CD14-positive monocyte (primary cell): Measurements from ENCODE around the gene DDX31. TPM values are rescaled to one million over a fixed set of nuclear protein-coding genes. Genes with fewer than 3 reads are reported as not detected.

Source experiments
- DNase-seq, 3 donors: peaks; one replicate each; pipeline ENCODE4 v3.0.0-alpha.2; 2011 to 2022
- H2AFZ ChIP-seq: 2 replicates; pipeline ENCODE4 v1.6.0; 2012; ENCODE audit warnings: mild to moderate bottlenecking, low read depth, low read length, inconsistent platforms; ENCODE audit not compliant: insufficient read depth, poor library complexity, severe bottlenecking
- H3K27ac ChIP-seq, 2 donors: 1 replicate in 1 of 2; 2 replicates in 1 of 2; pipeline ENCODE4 v1.5.1; 2012 to 2013; ENCODE audit warnings: low read length in 2 of 2, control low read depth in 1 of 2, inconsistent platforms in 1 of 2, low read depth in 1 of 2, mild to moderate bottlenecking in 1 of 2
- H3K27me3 ChIP-seq, 2 donors: one replicate each; pipeline versions ENCODE4 v1.6.0 to v1.6.1; 2011 to 2013; ENCODE audit warnings: low read length in 2 of 2; ENCODE audit not compliant: control insufficient read depth in 2 of 2, insufficient read depth in 2 of 2
- H3K36me3 ChIP-seq, 2 donors: replicated peaks in 1 of 2; 1 replicate in 1 of 2; 2 replicates in 1 of 2; pipeline versions ENCODE4 v1.5.1 to v1.6.1; 2012 to 2013; ENCODE audit warnings: low read length in 2 of 2, control low read depth in 1 of 2, inconsistent platforms in 1 of 2, mild to moderate bottlenecking in 1 of 2; ENCODE audit not compliant: insufficient read depth in 2 of 2, control insufficient read depth in 1 of 2
- H3K4me1 ChIP-seq, 2 donors: 1 replicate in 1 of 2; 2 replicates in 1 of 2; pipeline versions ENCODE4 v1.5.1 to v1.6.1; 2012 to 2013; ENCODE audit warnings: low read length in 2 of 2, control low read depth in 1 of 2, inconsistent platforms in 1 of 2, mild to moderate bottlenecking in 1 of 2, moderate library complexity in 1 of 2; ENCODE audit not compliant: insufficient read depth in 2 of 2, control insufficient read depth in 1 of 2
- H3K4me2 ChIP-seq: replicated peaks from 2 replicates; pipeline ENCODE3; 2012; ENCODE audit warnings: low read length, moderate library complexity, mild to moderate bottlenecking; ENCODE audit not compliant: poor library complexity, severe bottlenecking; ENCODE audit errors: extremely low read depth
- H3K4me3 ChIP-seq, 3 experiments: fragments of 200-600 bp in 1 of 3; sonication (generic) in 1 of 3; replicated peaks in 1 of 3; 1 replicate in 2 of 3; 2 replicates in 1 of 3; pipeline ENCODE4 v1.5.1; 2011 to 2013; ENCODE audit warnings: low read length in 3 of 3, mild to moderate bottlenecking in 3 of 3, control low read depth in 2 of 3, low read depth in 2 of 3, inconsistent platforms in 1 of 3, moderate library complexity in 1 of 3
- H3K79me2 ChIP-seq: 2 replicates; pipeline ENCODE4 v1.6.0; 2012; ENCODE audit warnings: mild to moderate bottlenecking, control low read depth, inconsistent platforms, low read length, moderate library complexity; ENCODE audit not compliant: insufficient read depth
- H3K9ac ChIP-seq: 2 replicates; pipeline ENCODE4 v1.6.0; 2017; ENCODE audit warnings: low read length, mild to moderate bottlenecking; ENCODE audit not compliant: insufficient read depth, poor library complexity, severe bottlenecking
- H3K9me3 ChIP-seq, 2 donors: replicated peaks in 1 of 2; 1 replicate in 1 of 2; 2 replicates in 1 of 2; pipeline versions ENCODE4 v1.5.1 to v1.6.1; 2012 to 2013; ENCODE audit warnings: low read length in 2 of 2, control low read depth in 1 of 2; ENCODE audit not compliant: control insufficient read depth in 1 of 2, insufficient read depth in 1 of 2
- H4K20me1 ChIP-seq: 2 replicates; pipeline ENCODE4 v1.6.0; 2012; ENCODE audit warnings: mild to moderate bottlenecking, low read length, control low read depth, moderate library complexity; ENCODE audit not compliant: insufficient read depth
- H3K27ac Mint-ChIP-seq, 7 donors: one replicate each; pipeline ENCODE4 v1.8.0; 2020; ENCODE audit warnings: mild to moderate bottlenecking in 7 of 7, mixed read lengths in 7 of 7, moderate library complexity in 6 of 7, inconsistent platforms in 2 of 7
- H3K27me3 Mint-ChIP-seq, 3 donors: one replicate each; pipeline ENCODE4 v1.8.0; 2021 to 2022; ENCODE audit warnings: low read depth in 3 of 3, mild to moderate bottlenecking in 3 of 3, mixed read lengths in 3 of 3, moderate library complexity in 3 of 3, inconsistent platforms in 1 of 3
- H3K36me3 Mint-ChIP-seq, 2 donors: one replicate each; pipeline ENCODE4 v1.8.0; 2020; ENCODE audit warnings: mixed read lengths in 2 of 2, inconsistent platforms in 1 of 2, mild to moderate bottlenecking in 1 of 2
- H3K4me1 Mint-ChIP-seq: one replicate; pipeline ENCODE4 v1.8.0; 2020; ENCODE audit warnings: mild to moderate bottlenecking, mixed read lengths
- H3K4me3 Mint-ChIP-seq, 2 donors: one replicate each; pipeline ENCODE4 v1.8.0; 2020; ENCODE audit warnings: mild to moderate bottlenecking in 2 of 2, mixed read lengths in 2 of 2, moderate library complexity in 1 of 2
- H3K9me3 Mint-ChIP-seq, 7 donors: one replicate each; pipeline ENCODE4 v1.8.0; 2020 to 2022; ENCODE audit warnings: mixed read lengths in 7 of 7, mild to moderate bottlenecking in 6 of 7, moderate library complexity in 6 of 7, inconsistent platforms in 2 of 7
- WGBS: methylation state at CpG from one replicate; pipeline ENCODE4 v1.1.5; 2013; ENCODE audit warnings: missing lambda C conversion rate; ENCODE audit not compliant: insufficient coverage; 5-methylcytosine and 5-hydroxymethylcytosine counted together
- intact Hi-C, 2 donors: fragments of 100-400 bp; cut with micrococcal nuclease; formaldehyde crosslinking; loops; one replicate each; pipeline versions ENCODE4 v1.15.0 to v1.15.1; 2023
- polyA plus RNA-seq, 3 donors: library from polyadenylated mRNA; depleted of rRNA in 1 of 3; unstranded in 2 of 3; stranded (reverse) in 1 of 3; fragments of 300-500 nt in 2 of 3; fragments of >200 nt in 1 of 3; fragmentation: Illumina TruSeq in 2 of 3; gene quantifications; 1 replicate in 2 of 3; 2 replicates in 1 of 3; pipeline ENCODE4 v1.2.3, GENCODE V29; 2012 to 2021
- TF ChIP-seq, protein P1 (sequence below): fragments of 200-600 bp; IDR thresholded peaks from one replicate; pipeline ENCODE4 v1.8.0; 2022; ENCODE audit warnings: antibody characterized with exemption, mild to moderate bottlenecking

Gene DDX31
- polyA plus RNA-seq, 3 donors: 1.1 to 4.2 (median 1.5) TPM

GRCh38 chr9:132648283-132648682, 21.5 kb downstream of the DDX31 start:
- intact Hi-C loops: no loop called here

GRCh38 chr9:132647806-132648205, 22.0 kb downstream of the DDX31 start:
- no peak overlapping the region for H3K9ac ChIP-seq
- H3K4me1 ChIP-seq: no peaks in the 10 kb centered on the region
- H3K27me3 ChIP-seq: no peaks in the 10 kb centered on the region
- H3K79me2 ChIP-seq: no peaks in the 10 kb centered on the region
- H3K4me2 ChIP-seq: no peak overlapping the region
- Mint-ChIP-seq H3K9me3 (no peaks in the 10 kb centered on the region), H3K4me3 (no peak overlapping the region), H3K36me3 (peaks cover 58 to 66% of the 10 kb centered on the region in 2 donors), H3K27ac (no peak overlapping the region), H3K4me1 (peaks cover 5% of the 10 kb centered on the region), H3K27me3 (no peaks in the 10 kb centered on the region)
- no peak overlapping the region for H3K27ac ChIP-seq
- no peaks in the 10 kb centered on the region for H4K20me1 ChIP-seq
- WGBS: no CpG with 5 or more reads among the region's 2 CpGs
- TF ChIP-seq, protein P1, sequence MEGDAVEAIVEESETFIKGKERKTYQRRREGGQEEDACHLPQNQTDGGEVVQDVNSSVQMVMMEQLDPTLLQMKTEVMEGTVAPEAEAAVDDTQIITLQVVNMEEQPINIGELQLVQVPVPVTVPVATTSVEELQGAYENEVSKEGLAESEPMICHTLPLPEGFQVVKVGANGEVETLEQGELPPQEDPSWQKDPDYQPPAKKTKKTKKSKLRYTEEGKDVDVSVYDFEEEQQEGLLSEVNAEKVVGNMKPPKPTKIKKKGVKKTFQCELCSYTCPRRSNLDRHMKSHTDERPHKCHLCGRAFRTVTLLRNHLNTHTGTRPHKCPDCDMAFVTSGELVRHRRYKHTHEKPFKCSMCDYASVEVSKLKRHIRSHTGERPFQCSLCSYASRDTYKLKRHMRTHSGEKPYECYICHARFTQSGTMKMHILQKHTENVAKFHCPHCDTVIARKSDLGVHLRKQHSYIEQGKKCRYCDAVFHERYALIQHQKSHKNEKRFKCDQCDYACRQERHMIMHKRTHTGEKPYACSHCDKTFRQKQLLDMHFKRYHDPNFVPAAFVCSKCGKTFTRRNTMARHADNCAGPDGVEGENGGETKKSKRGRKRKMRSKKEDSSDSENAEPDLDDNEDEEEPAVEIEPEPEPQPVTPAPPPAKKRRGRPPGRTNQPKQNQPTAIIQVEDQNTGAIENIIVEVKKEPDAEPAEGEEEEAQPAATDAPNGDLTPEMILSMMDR: no peak
- no peaks in the 10 kb centered on the region for H3K9me3 ChIP-seq
- H3K4me3 ChIP-seq: no peak overlapping the region
- intact Hi-C loops: no loop called here
- DNase-seq: no peak
- no peak overlapping the region for H2AFZ ChIP-seq
- peaks cover 64 to 87% of the 10 kb centered on the region in 2 donors for H3K36me3 ChIP-seq

More at GRCh38 chr9:132648283-132648682, 21.5 kb downstream of the DDX31 start:
- peaks cover 54 to 63% of the 10 kb centered on the region in 2 donors for H3K36me3 Mint-ChIP-seq
- Histone ChIP-seq H3K4me2 (no peak overlapping the region), H3K4me1 (no peaks in the 10 kb centered on the region), H3K9me3 (no peaks in the 10 kb centered on the region), H3K27me3 (no peaks in the 10 kb centered on the region), H2AFZ (no peak overlapping the region), H3K36me3 (peaks cover 59 to 82% of the 10 kb centered on the region in 2 donors), H3K27ac (no peak overlapping the region), H3K9ac (no peak overlapping the region), H3K4me3 (no peak overlapping the region), H4K20me1 (no peaks in the 10 kb centered on the region), H3K79me2 (no peaks in the 10 kb centered on the region)
- H3K4me3 Mint-ChIP-seq: no peak overlapping the region
- no CpG with 5 or more reads among the region's 7 CpGs for WGBS
- no peaks in the 10 kb centered on the region for H3K9me3 Mint-ChIP-seq
- TF ChIP-seq, protein P1: no peak
- H3K4me1 Mint-ChIP-seq: peaks cover 5% of the 10 kb centered on the region
- no peak overlapping the region for H3K27ac Mint-ChIP-seq
- H3K27me3 Mint-ChIP-seq: no peaks in the 10 kb centered on the region
- DNase-seq: no peak
